Measurements from ENCODE around the gene FAM193B.

Gene FAM193B

DNA sequence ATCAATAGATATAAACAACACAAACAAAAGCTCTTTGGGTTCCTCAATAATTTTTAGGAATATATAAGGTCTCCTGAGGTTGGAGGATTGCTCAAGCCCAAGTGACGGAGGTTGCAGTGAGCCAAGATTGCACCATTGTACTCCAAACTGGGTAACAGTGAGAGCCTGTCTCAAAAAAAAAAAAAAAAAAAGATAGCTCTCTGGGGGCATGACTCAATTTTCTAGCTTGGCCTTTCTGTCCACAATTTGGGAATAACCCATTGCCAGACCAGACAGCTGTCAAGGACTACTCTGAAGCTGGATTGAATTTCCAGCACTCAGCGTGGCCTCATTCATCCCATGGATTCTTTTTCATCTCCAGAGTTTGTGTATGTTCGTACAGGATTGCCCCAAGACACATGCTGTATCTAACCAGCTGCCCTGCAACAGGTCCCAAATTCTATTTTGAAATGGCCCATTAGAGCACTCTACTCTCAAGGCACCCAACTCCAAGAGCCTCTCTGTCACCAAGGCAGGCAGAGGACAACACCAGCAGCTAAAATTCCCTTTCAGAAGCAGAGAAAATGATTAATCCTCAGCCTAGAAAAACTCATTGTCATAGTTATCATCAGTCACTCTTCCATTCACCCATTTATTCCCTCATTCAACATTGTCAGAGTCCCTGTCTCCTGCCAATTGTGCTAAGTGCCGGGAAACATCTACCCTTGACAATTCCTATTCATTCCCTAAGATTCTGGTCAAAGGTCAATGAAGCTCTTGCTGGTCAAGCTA, 8.7 kb downstream of the FAM193B start:
- Histone ChIP-seq H3K27me3 (replicated peaks; ENCODE audit: control insufficient read depth, insufficient read depth, low read length) (no peaks in the 10 kb centered on the region), H3K36me3 (ENCODE audit: control insufficient read depth, insufficient read depth, low read length) (peaks cover 6% of the 10 kb centered on the region), H3K4me3 (replicated peaks; ENCODE audit: low read depth, low read length) (no peak overlapping the region)
- DNase-seq (ENCODE audit: extremely low read depth, insufficient read length) = no peak
- no peak for TF ChIP-seq CTCF (IDR thresholded peaks at IDR 0.05; ENCODE audit: insufficient read depth, low read length, poor library complexity, severe bottlenecking)

GRCh38 chr5:177542816-177543465, 11.4 kb downstream of the FAM193B start:
- Histone ChIP-seq H3K4me3 (replicated peaks; ENCODE audit: low read depth, low read length) (no peak overlapping the region), H3K36me3 (ENCODE audit: control insufficient read depth, insufficient read depth, low read length) (peaks cover 6% of the 10 kb centered on the region), H3K27me3 (replicated peaks; ENCODE audit: control insufficient read depth, insufficient read depth, low read length) (no peaks in the 10 kb centered on the region)
- DNase-seq (ENCODE audit: extremely low read depth, insufficient read length) = no peak
- TF ChIP-seq CTCF (IDR thresholded peaks at IDR 0.05; ENCODE audit: insufficient read depth, low read length, poor library complexity, severe bottlenecking) = no peak

- H3K27me3 ChIP-seq (replicated peaks; ENCODE audit: control insufficient read depth, insufficient read depth, low read length) = no peaks in the 10 kb centered on the region
- DNase-seq (ENCODE audit: extremely low read depth, insufficient read length) = no peak
- TF ChIP-seq CTCF (IDR thresholded peaks at IDR 0.05; ENCODE audit: insufficient read depth, low read length, poor library complexity, severe bottlenecking) = no peak
- no peak overlapping the region for H3K4me3 ChIP-seq (replicated peaks; ENCODE audit: low read depth, low read length)
- H3K36me3 ChIP-seq (ENCODE audit: control insufficient read depth, insufficient read depth, low read length) = peaks cover 9% of the 10 kb centered on the region
These were observed 13.9 kb downstream of the FAM193B start for GRCh38 chr5:177540438-177540837.

DNA sequence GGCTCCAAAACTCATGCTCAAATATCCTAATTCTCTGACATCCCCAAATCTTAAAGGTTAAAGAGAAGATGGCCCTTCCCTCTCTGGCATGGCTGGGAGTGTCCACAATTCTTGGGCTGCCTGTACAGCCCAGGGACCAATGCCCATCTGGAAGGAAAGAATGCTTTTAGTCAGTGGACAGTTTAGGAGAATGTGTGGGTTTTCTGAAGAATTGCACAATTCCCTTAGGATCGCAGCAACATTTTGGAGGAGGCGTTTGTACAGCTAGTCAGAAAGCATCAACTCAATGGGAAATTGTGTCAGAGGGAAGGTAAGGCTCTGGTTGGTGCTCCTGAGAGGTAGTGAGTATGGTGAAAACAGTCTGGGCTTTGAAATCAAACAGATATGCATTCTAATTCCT, 15.0 kb downstream of the FAM193B start:
- H3K36me3 ChIP-seq (ENCODE audit: control insufficient read depth, insufficient read depth, low read length) = peaks cover 9% of the 10 kb centered on the region

GRCh38 chr5:177538876-177539275, 15.5 kb downstream of the FAM193B start:
- Histone ChIP-seq H3K4me3 (replicated peaks; ENCODE audit: low read depth, low read length) (no peak overlapping the region), H3K36me3 (ENCODE audit: control insufficient read depth, insufficient read depth, low read length) (peaks cover 10% of the 10 kb centered on the region), H3K27me3 (replicated peaks; ENCODE audit: control insufficient read depth, insufficient read depth, low read length) (no peaks in the 10 kb centered on the region)
- DNase-seq (ENCODE audit: extremely low read depth, insufficient read length) = no peak
- TF ChIP-seq CTCF (IDR thresholded peaks at IDR 0.05; ENCODE audit: insufficient read depth, low read length, poor library complexity, severe bottlenecking) = no peak

More for the DNA sequence above, 15.0 kb downstream of the FAM193B start:
- H3K27me3 ChIP-seq (replicated peaks; ENCODE audit: control insufficient read depth, insufficient read depth, low read length) = no peaks in the 10 kb centered on the region
- no peak overlapping the region for H3K4me3 ChIP-seq (replicated peaks; ENCODE audit: low read depth, low read length)
- TF ChIP-seq CTCF (IDR thresholded peaks at IDR 0.05; ENCODE audit: insufficient read depth, low read length, poor library complexity, severe bottlenecking) = no peak
- DNase-seq (ENCODE audit: extremely low read depth, insufficient read length) = no peak
